Ammon's horn (tissue), 1 donor: ENCODE measurements around the gene AKAP10.
"Not testable (repeated sequence)": the region's sequence is repeated elsewhere in the genome, so short reads cannot be mapped to it uniquely, and the experiment has no call there.

Experiments
- DNase-seq: peaks from one replicate; pipeline ENCODE4 v3.0.0-alpha.2; 2016; ENCODE audit warnings: low spot score

AKAP10 gene

GRCh38 chr17:19977293-19978208, at the start of gene AKAP10:
Gene AKAP10, minus strand, starts transcription at chr17:19977828. Its CDS starts 149 bp downstream, at chr17:19977679.
- peak; percentile 90 for DNase-seq

GRCh38 chr17:20026960-20027359, 49.3 kb upstream of the AKAP10 start:
- DNase-seq = no peak

GRCh38 chr17:20022701-20023100, 45.1 kb upstream of the AKAP10 start:
- DNase-seq = no peak

GRCh38 chr17:20016475-20016992, 38.9 kb upstream of the AKAP10 start:
- DNase-seq = not testable (repeated sequence)

- no peak for DNase-seq
These were observed 34.4 kb upstream of the AKAP10 start for GRCh38 chr17:20012017-20012536.

- no peak for DNase-seq
These were observed 33.3 kb upstream of the AKAP10 start for GRCh38 chr17:20010936-20011335.

GRCh38 chr17:20010099-20010863, 32.7 kb upstream of the AKAP10 start:
- DNase-seq = peak; percentile 86

- peak; percentile 26 for DNase-seq
These were observed 31.9 kb upstream of the AKAP10 start, which contains the start of gene SPECC1 for GRCh38 chr17:20009302-20010098. Gene SPECC1, plus strand, starts transcription at chr17:20009359. Its CDS starts 87,293 bp downstream, at chr17:20096652.

- DNase-seq = peak; percentile 69
These were observed 31.3 kb upstream of the AKAP10 start for GRCh38 chr17:20009052-20009301.

- no peak for DNase-seq
These were observed 30.8 kb upstream of the AKAP10 start for GRCh38 chr17:20008242-20009051.

- DNase-seq = no peak
These were observed 18.9 kb upstream of the AKAP10 start for GRCh38 chr17:19996502-19996901.

GRCh38 chr17:19996086-19996485, 18.5 kb upstream of the AKAP10 start:
- DNase-seq = no peak

GRCh38 chr17:19992803-19993713, 15.4 kb upstream of the AKAP10 start:
- DNase-seq = peak; percentile 94

GRCh38 chr17:19991252-19991885, 13.7 kb upstream of the AKAP10 start:
- DNase-seq = no peak

GRCh38 chr17:19987897-19988296, 10.3 kb upstream of the AKAP10 start:
- DNase-seq = no peak

GRCh38 chr17:19986941-19987861, 9.6 kb upstream of the AKAP10 start:
- no peak for DNase-seq

GRCh38 chr17:19979917-19980770, 2.5 kb upstream of the AKAP10 start:
- DNase-seq = peak; percentile 40
